ENCODE data around the gene ZNF205.
"Not testable (repeated sequence)": the region's sequence is repeated elsewhere in the genome, so short reads cannot be mapped to it uniquely, and the experiment has no call there.

ZNF205 gene

GRCh38 chr16:3075946-3076345 lies 36.4 kb upstream of the ZNF205 start:
- not testable (repeated sequence) for ATAC-seq, H3K9me3 Mint-ChIP-seq, H3K4me3 Mint-ChIP-seq, H3K27me3 Mint-ChIP-seq, H3K36me3 Mint-ChIP-seq
- H3K4me1 Mint-ChIP-seq = peaks cover 46% of the 10 kb centered on the region
- H3K27ac Mint-ChIP-seq = peak overlapping the region; percentile 88

- H3K4me3 Mint-ChIP-seq = no peak overlapping the region
- H3K36me3 Mint-ChIP-seq = no peaks in the 10 kb centered on the region
- no peaks in the 10 kb centered on the region for H3K9me3 Mint-ChIP-seq
- no peak for ATAC-seq
- H3K4me1 Mint-ChIP-seq = peaks cover 43% of the 10 kb centered on the region
- no peaks in the 10 kb centered on the region for H3K27me3 Mint-ChIP-seq
- peak overlapping the region; percentile 57 for H3K27ac Mint-ChIP-seq
Measured at GRCh38 chr16:3076577-3076976, 35.8 kb upstream of the ZNF205 start.

GRCh38 chr16:3080024-3080423 lies 32.4 kb upstream of the ZNF205 start:
- Mint-ChIP-seq H3K4me1 (peaks cover 16% of the 10 kb centered on the region), H3K27me3 (no peaks in the 10 kb centered on the region), H3K9me3 (no peaks in the 10 kb centered on the region), H3K4me3 (no peak overlapping the region), H3K36me3 (no peaks in the 10 kb centered on the region), H3K27ac (no peak overlapping the region)
- ATAC-seq = no peak

- not testable (repeated sequence) for H3K36me3 Mint-ChIP-seq, H3K4me3 Mint-ChIP-seq, H3K27ac Mint-ChIP-seq, H3K4me1 Mint-ChIP-seq, H3K9me3 Mint-ChIP-seq, ATAC-seq, H3K27me3 Mint-ChIP-seq
Measured at GRCh38 chr16:3081957-3082356, 30.4 kb upstream of the ZNF205 start.

GRCh38 chr16:3083408-3083807 lies 29.0 kb upstream of the ZNF205 start:
- H3K9me3 Mint-ChIP-seq, H3K4me3 Mint-ChIP-seq, H3K4me1 Mint-ChIP-seq, ATAC-seq, H3K36me3 Mint-ChIP-seq, H3K27ac Mint-ChIP-seq: not testable (repeated sequence)
- peaks cover 14% of the 10 kb centered on the region for H3K27me3 Mint-ChIP-seq

- H3K4me3 Mint-ChIP-seq = no peak overlapping the region
- H3K4me1 Mint-ChIP-seq = peaks cover 8% of the 10 kb centered on the region
- no peaks in the 10 kb centered on the region for H3K36me3 Mint-ChIP-seq
- no peak for ATAC-seq
- H3K9me3 Mint-ChIP-seq = no peaks in the 10 kb centered on the region
- no peak overlapping the region for H3K27ac Mint-ChIP-seq
- peaks cover 20% of the 10 kb centered on the region for H3K27me3 Mint-ChIP-seq
Measured at GRCh38 chr16:3084491-3084890, 27.9 kb upstream of the ZNF205 start.

GRCh38 chr16:3084969-3085670 lies 27.3 kb upstream of the ZNF205 start:
- H3K4me3 Mint-ChIP-seq = no peak overlapping the region
- no peaks in the 10 kb centered on the region for H3K9me3 Mint-ChIP-seq
- H3K36me3 Mint-ChIP-seq = no peaks in the 10 kb centered on the region
- ATAC-seq = no peak
- peaks cover 20% of the 10 kb centered on the region for H3K27me3 Mint-ChIP-seq
- peaks cover 8% of the 10 kb centered on the region for H3K4me1 Mint-ChIP-seq
- H3K27ac Mint-ChIP-seq = no peak overlapping the region

GRCh38 chr16:3085868-3086595 lies 26.4 kb upstream of the ZNF205 start:
- Mint-ChIP-seq H3K27ac (no peak overlapping the region), H3K27me3 (peaks cover 20% of the 10 kb centered on the region), H3K4me3 (no peak overlapping the region), H3K4me1 (peaks cover 8% of the 10 kb centered on the region), H3K9me3 (no peaks in the 10 kb centered on the region), H3K36me3 (no peaks in the 10 kb centered on the region)
- ATAC-seq = no peak

GRCh38 chr16:3086596-3087242 lies 25.7 kb upstream of the ZNF205 start:
- Mint-ChIP-seq H3K27me3 (peaks cover 20% of the 10 kb centered on the region), H3K36me3 (no peaks in the 10 kb centered on the region), H3K27ac (no peak overlapping the region), H3K4me3 (no peak overlapping the region), H3K4me1 (peaks cover 8% of the 10 kb centered on the region), H3K9me3 (no peaks in the 10 kb centered on the region)
- ATAC-seq = peak; percentile 16

GRCh38 chr16:3087243-3088235 lies 24.8 kb upstream of the ZNF205 start:
- Mint-ChIP-seq H3K4me3 (no peak overlapping the region), H3K27me3 (peaks cover 20% of the 10 kb centered on the region), H3K4me1 (peaks cover 8% of the 10 kb centered on the region), H3K27ac (peak overlapping the region; percentile 41), H3K36me3 (no peaks in the 10 kb centered on the region), H3K9me3 (no peaks in the 10 kb centered on the region)
- ATAC-seq = peak; percentile 27

GRCh38 chr16:3088450-3088849 lies 23.9 kb upstream of the ZNF205 start:
- peaks cover 8% of the 10 kb centered on the region for H3K4me1 Mint-ChIP-seq
- H3K27ac Mint-ChIP-seq = no peak overlapping the region
- peaks cover 20% of the 10 kb centered on the region for H3K27me3 Mint-ChIP-seq
- H3K9me3 Mint-ChIP-seq = no peaks in the 10 kb centered on the region
- H3K36me3 Mint-ChIP-seq = no peaks in the 10 kb centered on the region
- no peak for ATAC-seq
- H3K4me3 Mint-ChIP-seq = no peak overlapping the region

- Mint-ChIP-seq H3K4me1 (peaks cover 8% of the 10 kb centered on the region), H3K9me3 (no peaks in the 10 kb centered on the region), H3K36me3 (no peaks in the 10 kb centered on the region), H3K27me3 (peaks cover 20% of the 10 kb centered on the region), H3K4me3 (no peak overlapping the region), H3K27ac (no peak overlapping the region)
- no peak for ATAC-seq
Measured at GRCh38 chr16:3088925-3089716, 23.3 kb upstream of the ZNF205 start.

GRCh38 chr16:3089717-3090592 lies 22.4 kb upstream of the ZNF205 start:
- H3K27ac Mint-ChIP-seq = no peak overlapping the region
- H3K27me3 Mint-ChIP-seq = peaks cover 20% of the 10 kb centered on the region
- peaks cover 15% of the 10 kb centered on the region for H3K4me1 Mint-ChIP-seq
- no peak overlapping the region for H3K4me3 Mint-ChIP-seq
- H3K36me3 Mint-ChIP-seq = no peaks in the 10 kb centered on the region
- no peaks in the 10 kb centered on the region for H3K9me3 Mint-ChIP-seq
- ATAC-seq = no peak
